SK-N-SH (cell line): ENCODE measurements around the gene AGAP1. TPM values are rescaled to one million over a fixed set of nuclear protein-coding genes. Genes with fewer than 3 reads are reported as not detected.

Experiments used
- CTCF ChIA-PET: fragments of 300-600, 350-600 bp; formaldehyde crosslinking; extraction: SDS; loops from one replicate; lab custom pipeline; 2021; lab: Yijun Ruan, JAX
- POLR2A ChIA-PET: fragments of 350-600 bp; sonication (Branson Sonifier 250); formaldehyde crosslinking; extraction: SDS; loops from one replicate; lab custom pipeline; 2020; ENCODE audit warnings: antibody characterized with exemption, inconsistent platforms; lab: Yijun Ruan, JAX
- DNase-seq: peaks from one replicate; pipeline ENCODE4 v3.0.0; 2012
- H2AFZ ChIP-seq: fragments of 200-600 bp; sonication (generic); 2 replicates; pipeline ENCODE4 v1.8.1; 2016; ENCODE audit warnings: antibody characterized with exemption, mild to moderate bottlenecking, low read depth
- H3F3A ChIP-seq: fragments of 200-600 bp; sonication (generic); replicated peaks from 2 replicates; pipeline ENCODE3; 2016; ENCODE audit warnings: antibody characterized with exemption, mild to moderate bottlenecking; ENCODE audit not compliant: insufficient read depth
- H3K27ac ChIP-seq, 2 experiments: fragments of 200-500 bp in 1 of 2; fragments of 200-600 bp in 1 of 2; sonication (Bioruptor generic) in 1 of 2; sonication (generic), shearing (Covaris generic) in 1 of 2; 2 replicates each; pipeline versions ENCODE4 v1.5.1 to v1.6.1; 2014 to 2016; ENCODE audit warnings: low read depth in 2 of 2, inconsistent platforms in 1 of 2, low read length in 1 of 2, mild to moderate bottlenecking in 1 of 2, mixed read lengths in 1 of 2
- H3K27me3 ChIP-seq: fragments of 200-600 bp; sonication (generic), shearing (Covaris generic); 2 replicates; pipeline ENCODE4 v1.6.1; 2016; ENCODE audit warnings: mixed run types; ENCODE audit not compliant: insufficient read depth
- H3K36me3 ChIP-seq, 2 experiments: fragments of 200-500 bp in 1 of 2; fragments of 200-600 bp in 1 of 2; sonication (Bioruptor generic) in 1 of 2; sonication (generic) in 1 of 2; replicated peaks in 1 of 2; 2 replicates each; pipeline versions ENCODE3 to v1.5.1; 2014 to 2016; ENCODE audit warnings: low read length in 1 of 2, mild to moderate bottlenecking in 1 of 2; ENCODE audit not compliant: insufficient read depth in 2 of 2, control insufficient read depth in 1 of 2
- H3K4me1 ChIP-seq, 2 experiments: fragments of 200-500 bp in 1 of 2; fragments of 200-600 bp in 1 of 2; sonication (Bioruptor generic) in 1 of 2; sonication (generic), shearing (Covaris generic) in 1 of 2; 2 replicates each; pipeline versions ENCODE4 v1.5.1 to v1.6.1; 2014 to 2016; ENCODE audit warnings: low read depth in 1 of 2, low read length in 1 of 2, mixed run types in 1 of 2; ENCODE audit not compliant: insufficient read depth in 2 of 2, control insufficient read depth in 1 of 2
- H3K4me2 ChIP-seq: fragments of 200-600 bp; sonication (generic), shearing (Covaris generic); 2 replicates; pipeline ENCODE4 v1.6.1; 2017; ENCODE audit warnings: mixed run types
- H3K4me3 ChIP-seq, 2 experiments: fragments of 200-500 bp in 1 of 2; fragments of 200-600 bp in 1 of 2; sonication (Bioruptor generic) in 1 of 2; sonication (generic), shearing (Covaris generic) in 1 of 2; 2 replicates each; pipeline versions ENCODE4 v1.5.1 to v1.8.1; 2014 to 2016; ENCODE audit warnings: low read depth in 2 of 2, inconsistent platforms in 1 of 2, low read length in 1 of 2, mild to moderate bottlenecking in 1 of 2, mixed read lengths in 1 of 2, moderate library complexity in 1 of 2
- H3K79me2 ChIP-seq: fragments of 200-600 bp; sonication (generic); 2 replicates; pipeline ENCODE4 v1.8.1; 2017; ENCODE audit warnings: mild to moderate bottlenecking; ENCODE audit not compliant: insufficient read depth
- H3K9ac ChIP-seq: fragments of 200-600 bp; sonication (generic); 2 replicates; pipeline ENCODE4 v1.6.1; 2017; ENCODE audit warnings: mixed run types
- H3K9me2 ChIP-seq: fragments of 200-600 bp; sonication (generic); 2 replicates; pipeline ENCODE4 v1.6.1; 2017; ENCODE audit warnings: mixed run types
- H3K9me3 ChIP-seq: fragments of 200-600 bp; sonication (generic); 2 replicates; pipeline ENCODE4 v1.6.1; 2017; ENCODE audit warnings: mixed run types, mild to moderate bottlenecking, moderate library complexity
- H4K20me1 ChIP-seq: fragments of 200-600 bp; sonication (generic); 2 replicates; pipeline ENCODE4 v1.6.1; 2017; ENCODE audit warnings: mild to moderate bottlenecking, mixed run types; ENCODE audit not compliant: insufficient read depth
- EP300 ChIP-seq, 2 experiments: IDR thresholded peaks; 2 replicates each; pipeline versions ENCODE4 v1.4.0 to v1.6.1; 2012; ENCODE audit warnings: borderline replicate concordance in 1 of 2, low read depth in 1 of 2, low read length in 1 of 2
- EZH2phosphoT487 ChIP-seq: fragments of 200-600 bp; sonication (generic); IDR thresholded peaks from 2 replicates; pipeline ENCODE4 v1.6.1; 2017; ENCODE audit warnings: low read depth, mixed run types, mild to moderate bottlenecking, antibody characterized with exemption, moderate library complexity, borderline replicate concordance
- FOSL2 ChIP-seq: IDR thresholded peaks from 2 replicates; pipeline ENCODE4 v1.4.0; 2012; ENCODE audit warnings: low read depth, mild to moderate bottlenecking, moderate library complexity, borderline replicate concordance
- GABPA ChIP-seq: IDR thresholded peaks from 2 replicates; pipeline ENCODE4 v1.4.0; 2012; ENCODE audit warnings: low read depth, mild to moderate bottlenecking
- MXI1 ChIP-seq: IDR thresholded peaks from 2 replicates; pipeline ENCODE4 v1.6.1; 2012; ENCODE audit warnings: mild to moderate bottlenecking, low read depth, low read length, improper control_type of control experiment
- NFIC ChIP-seq: IDR thresholded peaks from 2 replicates; pipeline ENCODE4 v1.4.0; 2012; ENCODE audit warnings: borderline replicate concordance
- NRF1 ChIP-seq: IDR thresholded peaks from 2 replicates; pipeline ENCODE4 v1.6.1; 2012; ENCODE audit warnings: low read depth, mild to moderate bottlenecking, low read length
- RCOR1 ChIP-seq: fragments of 150-350 bp; IDR thresholded peaks from 2 replicates; pipeline ENCODE4 v1.6.1; 2017; ENCODE audit warnings: antibody characterized with exemption, low read length
- SIN3A ChIP-seq: IDR thresholded peaks from 2 replicates; pipeline ENCODE4 v1.6.1; 2012; ENCODE audit warnings: low read depth, mild to moderate bottlenecking, low read length, moderate library complexity, borderline replicate concordance
- TAF1 ChIP-seq: IDR thresholded peaks from 2 replicates; pipeline ENCODE4 v1.6.1; 2012; ENCODE audit warnings: low read depth, mild to moderate bottlenecking, low read length, moderate library complexity, borderline replicate concordance
- WGBS: methylation state at CpG from one replicate; pipeline ENCODE4 v1.1.6; 2017; ENCODE audit warnings: low lambda C conversion rate; 5-methylcytosine and 5-hydroxymethylcytosine counted together
- polyA plus RNA-seq, 3 experiments: library from polyadenylated mRNA; depleted of rRNA; stranded (reverse); fragments of >200 nt; gene quantifications; 2 replicates each; pipeline ENCODE4 v1.2.3, GENCODE V29; 2012
- TF ChIP-seq, protein P1 (sequence below): IDR thresholded peaks from 2 replicates; pipeline ENCODE4 v1.4.0; 2012; ENCODE audit warnings: low read depth
- TF ChIP-seq, protein P2 (sequence below): fragments of 150-350 bp; IDR thresholded peaks from 2 replicates; pipeline ENCODE4 v1.6.1; 2017; ENCODE audit warnings: antibody characterized with exemption, low read length, low read depth, borderline replicate concordance
- TF ChIP-seq, protein P3 (sequence below): IDR thresholded peaks from 2 replicates; pipeline ENCODE4; 2012

Gene AGAP1
- polyA plus RNA-seq, 1 of the 3 experiments (the other 2 are of a cell fraction): 8.8 TPM

GRCh38 chr2:235806986-235807750 lies 313.3 kb downstream of the AGAP1 start (continued):
- TF ChIP-seq EP300 (IDR thresholded peaks at IDR 0.05; ENCODE audit: borderline replicate concordance in 1 of 2, low read depth in 1 of 2, low read length in 1 of 2) (no peak), EZH2phosphoT487 (no peak), TAF1 (no peak), RCOR1 (no peak)
- TF ChIP-seq, protein P1, sequence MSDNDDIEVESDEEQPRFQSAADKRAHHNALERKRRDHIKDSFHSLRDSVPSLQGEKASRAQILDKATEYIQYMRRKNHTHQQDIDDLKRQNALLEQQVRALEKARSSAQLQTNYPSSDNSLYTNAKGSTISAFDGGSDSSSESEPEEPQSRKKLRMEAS: no peak

GRCh38 chr2:235808366-235808765 lies 314.5 kb downstream of the AGAP1 start:
- no peaks in the 10 kb centered on the region for H3K9me3 ChIP-seq
- no peaks in the 10 kb centered on the region for H3K79me2 ChIP-seq
- no peak for DNase-seq
- H4K20me1 ChIP-seq: no peaks in the 10 kb centered on the region
- no peak overlapping the region for H3K27ac ChIP-seq
- H3K4me3 ChIP-seq: no peak overlapping the region
- POLR2A ChIA-PET: no interaction called here
- CTCF ChIA-PET: interaction anchor here (0.7 to 2.3 kb wide), 3 partner anchors 10 to 593 kb away, joined by 3 to 6 read pairs (median 6); no protein-coding TSS in a partner anchor
- peaks cover 0 to 2% of the 10 kb centered on the region in 2 experiments; a peak in 1 of 4 replicates for H3K4me1 ChIP-seq
- WGBS: 97% methylated on average over 10 of the region's 10 CpGs
- peaks cover 0 to 44% of the 10 kb centered on the region in 2 experiments for H3K36me3 ChIP-seq
- H2AFZ ChIP-seq: no peak overlapping the region
- H3K27me3 ChIP-seq: no peaks in the 10 kb centered on the region
- H3K4me2 ChIP-seq: no peak overlapping the region
- H3K9ac ChIP-seq: no peak overlapping the region
- no peaks in the 10 kb centered on the region for H3K9me2 ChIP-seq
- peaks cover 3% of the 10 kb centered on the region for H3F3A ChIP-seq
- TF ChIP-seq TAF1 (no peak), EP300 (IDR thresholded peaks at IDR 0.05; ENCODE audit: borderline replicate concordance in 1 of 2, low read depth in 1 of 2, low read length in 1 of 2) (no peak), NFIC (no peak), RCOR1 (no peak)
- TF ChIP-seq, all 33 proteins: peak for 0

DNA sequence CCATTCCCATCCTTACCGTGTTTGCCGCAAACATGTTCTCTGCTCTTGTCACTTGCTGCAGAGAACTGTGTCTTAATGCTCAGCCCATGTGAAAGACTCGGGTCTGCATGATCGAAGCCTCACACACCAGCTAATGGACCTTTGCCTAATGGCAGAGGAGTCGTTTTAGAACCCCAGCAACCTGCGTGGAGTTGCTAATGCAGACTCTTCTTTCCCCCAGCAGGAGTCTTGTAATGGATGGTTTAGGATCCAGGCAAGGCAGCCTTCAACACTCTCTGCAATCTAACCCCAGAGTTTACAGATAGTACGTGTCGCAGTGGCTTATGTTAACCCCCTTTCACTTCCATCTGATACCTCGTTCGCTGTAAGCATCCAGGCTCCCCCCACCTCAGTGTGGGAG lies 316.4 kb downstream of the AGAP1 start:
- H3K4me1 ChIP-seq: peaks cover 0 to 2% of the 10 kb centered on the region in 2 experiments; a peak in 1 of 4 replicates
- TF ChIP-seq FOSL2: no peak
- TF ChIP-seq, protein P2, sequence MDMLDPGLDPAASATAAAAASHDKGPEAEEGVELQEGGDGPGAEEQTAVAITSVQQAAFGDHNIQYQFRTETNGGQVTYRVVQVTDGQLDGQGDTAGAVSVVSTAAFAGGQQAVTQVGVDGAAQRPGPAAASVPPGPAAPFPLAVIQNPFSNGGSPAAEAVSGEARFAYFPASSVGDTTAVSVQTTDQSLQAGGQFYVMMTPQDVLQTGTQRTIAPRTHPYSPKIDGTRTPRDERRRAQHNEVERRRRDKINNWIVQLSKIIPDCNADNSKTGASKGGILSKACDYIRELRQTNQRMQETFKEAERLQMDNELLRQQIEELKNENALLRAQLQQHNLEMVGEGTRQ: no peak
- TF ChIP-seq NRF1: no peak
- no peak for TF ChIP-seq GABPA
- no peak for TF ChIP-seq NFIC
- TF ChIP-seq SIN3A: no peak
- no peak for TF ChIP-seq MXI1
- TF ChIP-seq, protein P3, sequence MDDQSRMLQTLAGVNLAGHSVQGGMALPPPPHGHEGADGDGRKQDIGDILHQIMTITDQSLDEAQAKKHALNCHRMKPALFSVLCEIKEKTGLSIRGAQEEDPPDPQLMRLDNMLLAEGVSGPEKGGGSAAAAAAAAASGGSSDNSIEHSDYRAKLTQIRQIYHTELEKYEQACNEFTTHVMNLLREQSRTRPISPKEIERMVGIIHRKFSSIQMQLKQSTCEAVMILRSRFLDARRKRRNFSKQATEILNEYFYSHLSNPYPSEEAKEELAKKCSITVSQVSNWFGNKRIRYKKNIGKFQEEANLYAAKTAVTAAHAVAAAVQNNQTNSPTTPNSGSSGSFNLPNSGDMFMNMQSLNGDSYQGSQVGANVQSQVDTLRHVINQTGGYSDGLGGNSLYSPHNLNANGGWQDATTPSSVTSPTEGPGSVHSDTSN: no peak
- TF ChIP-seq RCOR1: no peak
- no peak for TF ChIP-seq TAF1

More for the DNA sequence above, 316.4 kb downstream of the AGAP1 start:
- H3K9ac ChIP-seq: no peak overlapping the region
- ChIA-PET POLR2A (no interaction called here), CTCF (no interaction called here)
- peaks cover 0 to 44% of the 10 kb centered on the region in 2 experiments for H3K36me3 ChIP-seq
- H3K27me3 ChIP-seq: no peaks in the 10 kb centered on the region
- WGBS: 95% methylated on average over 10 of the region's 10 CpGs
- no peaks in the 10 kb centered on the region for H3K79me2 ChIP-seq
- no peak overlapping the region for H3K27ac ChIP-seq
- H4K20me1 ChIP-seq: no peaks in the 10 kb centered on the region
- no peak overlapping the region for H2AFZ ChIP-seq
- H3K9me3 ChIP-seq: no peaks in the 10 kb centered on the region
- H3K9me2 ChIP-seq: no peaks in the 10 kb centered on the region
- no peaks in the 10 kb centered on the region for H3F3A ChIP-seq
- no peak for DNase-seq
- H3K4me3 ChIP-seq: no peak overlapping the region
- H3K4me2 ChIP-seq: no peak overlapping the region
